ENCODE results near the gene HSPBP1. TPM values are rescaled to one million over a fixed set of nuclear protein-coding genes. Genes with fewer than 3 reads are reported as not detected.

The HSPBP1 gene
- total and polyA plus RNA-seq, 2 of the 4 experiments (the other 2 are of a cell fraction), result 21.0 to 43.2 TPM

GRCh38 chr19:55310498-55310897 is 30.6 kb upstream of the HSPBP1 start:
- H2BK120ac ChIP-seq (ENCODE audit: low read depth, low read length), result no peak overlapping the region
- ATAC-seq (ENCODE audit: low read depth), result no peak
- 60% methylated on average over 1 of the region's 7 CpGs; no CpG with 5 or more reads in 1 of the 2 experiments for WGBS, 2 experiments (ENCODE audit: extremely low coverage in 2 of 2, insufficient read length in 1 of 2)
- ChIA-PET CTCF (no interaction called here), POLR2A (ENCODE audit: unreplicated experiment) (no interaction called here)
- no peak overlapping the region for H2BK15ac ChIP-seq (ENCODE audit: low read depth, low read length)
- H3K4ac ChIP-seq (ENCODE audit: low read depth, low read length), result no peak overlapping the region
- no peak overlapping the region for H4K8ac ChIP-seq (ENCODE audit: low read depth in 2 of 2, low read length in 2 of 2)
- H3K56ac ChIP-seq (ENCODE audit: extremely low read depth, insufficient read depth, low read length), result no peak overlapping the region
- TF ChIP-seq RFX5 (IDR thresholded peaks at IDR 0.05; ENCODE audit: low read depth, low read length) (no peak), POLR2A (IDR thresholded peaks at IDR 0.05; ENCODE audit: low read depth, low read length) (no peak), USF2 (IDR thresholded peaks at IDR 0.05; ENCODE audit: low read depth, low read length) (no peak), FOS (IDR thresholded peaks at IDR 0.05; ENCODE audit: low read depth, low read length) (no peak), RAD21 (IDR thresholded peaks at IDR 0.05; ENCODE audit: low read length) (no peak), BHLHE40 (IDR thresholded peaks at IDR 0.05; ENCODE audit: low read depth, low read length) (no peak), CHD1 (IDR thresholded peaks at IDR 0.05; ENCODE audit: low read depth, low read length) (no peak), RCOR1 (IDR thresholded peaks at IDR 0.05; ENCODE audit: insufficient replicate concordance, low read length) (no peak), CEBPB (IDR thresholded peaks at IDR 0.05; ENCODE audit: low read depth, low read length) (no peak), MXI1 (IDR thresholded peaks at IDR 0.05; ENCODE audit: borderline replicate concordance, low read depth, low read length) (no peak), MAZ (IDR thresholded peaks at IDR 0.05; ENCODE audit: borderline replicate concordance, low read depth, low read length) (no peak)
- H3K9me3 ChIP-seq (ENCODE audit: control insufficient read depth, insufficient read depth, low read length), result no peaks in the 10 kb centered on the region; the same call in 1 of the 2 replicates
- no peak overlapping the region for H3K9ac ChIP-seq (ENCODE audit: low read depth, low read length)
- H3K23ac ChIP-seq (ENCODE audit: low read depth, low read length), result no peak overlapping the region
- H4K91ac ChIP-seq (ENCODE audit: insufficient read depth, low read depth, low read length), result no peak overlapping the region
- no peak overlapping the region for H2AK5ac ChIP-seq (ENCODE audit: low read depth, low read length)
- H3K9me1 ChIP-seq (ENCODE audit: insufficient read depth, low read length), result no peaks in the 10 kb centered on the region
- no peak overlapping the region for H4K5ac ChIP-seq (ENCODE audit: low read depth, low read length)
- no TSS peak for BruUV-seq (replicated peaks)
- intact Hi-C loops (cut with micrococcal nuclease), result no loop called here
- no peaks in the 10 kb centered on the region for H3K79me1 ChIP-seq (ENCODE audit: low read depth in 1 of 2, low read length in 2 of 2)
- H2AK9ac ChIP-seq (replicated peaks; ENCODE audit: low read depth, low read length, poor library complexity), result no peak overlapping the region
- no peak overlapping the region for H3K27ac ChIP-seq (ENCODE audit: insufficient read depth, low read length)
- in situ Hi-C loops (cut with MboI; ENCODE audit: low sequenced_read_pairs), result no loop called here
- H3K4me3 ChIP-seq (ENCODE audit: insufficient read depth, low read depth, low read length), result no peak overlapping the region
- H2BK20ac ChIP-seq (ENCODE audit: low read depth, low read length), result no peak overlapping the region
- no peaks in the 10 kb centered on the region for H4K20me1 ChIP-seq (ENCODE audit: insufficient read depth, low read length)
- no peak overlapping the region for H3K4me2 ChIP-seq (ENCODE audit: low read depth, low read length)
- H3K14ac ChIP-seq (replicated peaks; ENCODE audit: low read depth, low read length), result no peak overlapping the region
- no peaks in the 10 kb centered on the region for H3K27me3 ChIP-seq (ENCODE audit: control insufficient read depth, insufficient read depth, low read length)
- DNase-seq, result no peak
- H2AFZ ChIP-seq (replicated peaks; ENCODE audit: low read length, poor library complexity), result no peak overlapping the region
- H2BK5ac ChIP-seq (ENCODE audit: low read depth, low read length, poor library complexity, severe bottlenecking), result no peak overlapping the region
- H3K18ac ChIP-seq (ENCODE audit: low read depth, low read length), result no peak overlapping the region
- H3K4me1 ChIP-seq (ENCODE audit: control insufficient read depth, insufficient read depth, low read length), result no peaks in the 10 kb centered on the region; the same call in 1 of the 2 replicates
- H3K36me3 ChIP-seq (ENCODE audit: control insufficient read depth, insufficient read depth, low read length), result peaks cover 29% of the 10 kb centered on the region
- dilution Hi-C loops (cut with HindIII; ENCODE audit: low sequenced_read_pairs, unreplicated experiment), result no loop called here
